SK-N-SH (cell line): Measurements from ENCODE around the gene HIF3A. TPM values are rescaled to one million over a fixed set of nuclear protein-coding genes. Genes with fewer than 3 reads are reported as not detected.

Source experiments
- CTCF ChIA-PET: fragments of 300-600, 350-600 bp; formaldehyde crosslinking; extraction: SDS; loops from one replicate; lab custom pipeline; 2021; lab: Yijun Ruan, JAX
- POLR2A ChIA-PET: fragments of 350-600 bp; sonication (Branson Sonifier 250); formaldehyde crosslinking; extraction: SDS; loops from one replicate; lab custom pipeline; 2020; ENCODE audit warnings: antibody characterized with exemption, inconsistent platforms; lab: Yijun Ruan, JAX
- DNase-seq: peaks from one replicate; pipeline ENCODE4 v3.0.0; 2012
- H2AFZ ChIP-seq: fragments of 200-600 bp; sonication (generic); 2 replicates; pipeline ENCODE4 v1.8.1; 2016; ENCODE audit warnings: antibody characterized with exemption, mild to moderate bottlenecking, low read depth
- H3F3A ChIP-seq: fragments of 200-600 bp; sonication (generic); replicated peaks from 2 replicates; pipeline ENCODE3; 2016; ENCODE audit warnings: antibody characterized with exemption, mild to moderate bottlenecking; ENCODE audit not compliant: insufficient read depth
- H3K27ac ChIP-seq, 2 experiments: fragments of 200-500 bp in 1 of 2; fragments of 200-600 bp in 1 of 2; sonication (Bioruptor generic) in 1 of 2; sonication (generic), shearing (Covaris generic) in 1 of 2; 2 replicates each; pipeline versions ENCODE4 v1.5.1 to v1.6.1; 2014 to 2016; ENCODE audit warnings: low read depth in 2 of 2, inconsistent platforms in 1 of 2, low read length in 1 of 2, mild to moderate bottlenecking in 1 of 2, mixed read lengths in 1 of 2
- H3K27me3 ChIP-seq: fragments of 200-600 bp; sonication (generic), shearing (Covaris generic); 2 replicates; pipeline ENCODE4 v1.6.1; 2016; ENCODE audit warnings: mixed run types; ENCODE audit not compliant: insufficient read depth
- H3K36me3 ChIP-seq, 2 experiments: fragments of 200-500 bp in 1 of 2; fragments of 200-600 bp in 1 of 2; sonication (Bioruptor generic) in 1 of 2; sonication (generic) in 1 of 2; replicated peaks in 1 of 2; 2 replicates each; pipeline versions ENCODE3 to v1.5.1; 2014 to 2016; ENCODE audit warnings: low read length in 1 of 2, mild to moderate bottlenecking in 1 of 2; ENCODE audit not compliant: insufficient read depth in 2 of 2, control insufficient read depth in 1 of 2
- H3K4me1 ChIP-seq, 2 experiments: fragments of 200-500 bp in 1 of 2; fragments of 200-600 bp in 1 of 2; sonication (Bioruptor generic) in 1 of 2; sonication (generic), shearing (Covaris generic) in 1 of 2; 2 replicates each; pipeline versions ENCODE4 v1.5.1 to v1.6.1; 2014 to 2016; ENCODE audit warnings: low read depth in 1 of 2, low read length in 1 of 2, mixed run types in 1 of 2; ENCODE audit not compliant: insufficient read depth in 2 of 2, control insufficient read depth in 1 of 2
- H3K4me2 ChIP-seq: fragments of 200-600 bp; sonication (generic), shearing (Covaris generic); 2 replicates; pipeline ENCODE4 v1.6.1; 2017; ENCODE audit warnings: mixed run types
- H3K4me3 ChIP-seq, 2 experiments: fragments of 200-500 bp in 1 of 2; fragments of 200-600 bp in 1 of 2; sonication (Bioruptor generic) in 1 of 2; sonication (generic), shearing (Covaris generic) in 1 of 2; 2 replicates each; pipeline versions ENCODE4 v1.5.1 to v1.8.1; 2014 to 2016; ENCODE audit warnings: low read depth in 2 of 2, inconsistent platforms in 1 of 2, low read length in 1 of 2, mild to moderate bottlenecking in 1 of 2, mixed read lengths in 1 of 2, moderate library complexity in 1 of 2
- H3K79me2 ChIP-seq: fragments of 200-600 bp; sonication (generic); 2 replicates; pipeline ENCODE4 v1.8.1; 2017; ENCODE audit warnings: mild to moderate bottlenecking; ENCODE audit not compliant: insufficient read depth
- H3K9ac ChIP-seq: fragments of 200-600 bp; sonication (generic); 2 replicates; pipeline ENCODE4 v1.6.1; 2017; ENCODE audit warnings: mixed run types
- H3K9me2 ChIP-seq: fragments of 200-600 bp; sonication (generic); 2 replicates; pipeline ENCODE4 v1.6.1; 2017; ENCODE audit warnings: mixed run types
- H3K9me3 ChIP-seq: fragments of 200-600 bp; sonication (generic); 2 replicates; pipeline ENCODE4 v1.6.1; 2017; ENCODE audit warnings: mixed run types, mild to moderate bottlenecking, moderate library complexity
- H4K20me1 ChIP-seq: fragments of 200-600 bp; sonication (generic); 2 replicates; pipeline ENCODE4 v1.6.1; 2017; ENCODE audit warnings: mild to moderate bottlenecking, mixed run types; ENCODE audit not compliant: insufficient read depth
- EP300 ChIP-seq, 2 experiments: IDR thresholded peaks; 2 replicates each; pipeline versions ENCODE4 v1.4.0 to v1.6.1; 2012; ENCODE audit warnings: borderline replicate concordance in 1 of 2, low read depth in 1 of 2, low read length in 1 of 2
- FOSL2 ChIP-seq: IDR thresholded peaks from 2 replicates; pipeline ENCODE4 v1.4.0; 2012; ENCODE audit warnings: low read depth, mild to moderate bottlenecking, moderate library complexity, borderline replicate concordance
- FOXJ3 ChIP-seq: sonication (generic); formaldehyde crosslinking; IDR thresholded peaks from 2 replicates; pipeline ENCODE4 v1.5.1; 2020; ENCODE audit warnings: mild to moderate bottlenecking, missing genetic modification reagents
- GATA2 ChIP-seq: sonication (generic); formaldehyde crosslinking; IDR thresholded peaks from 2 replicates; pipeline ENCODE4 v1.5.0; 2020; ENCODE audit warnings: mild to moderate bottlenecking, missing genetic modification reagents
- MXI1 ChIP-seq: IDR thresholded peaks from 2 replicates; pipeline ENCODE4 v1.6.1; 2012; ENCODE audit warnings: mild to moderate bottlenecking, low read depth, low read length, improper control_type of control experiment
- NRF1 ChIP-seq: IDR thresholded peaks from 2 replicates; pipeline ENCODE4 v1.6.1; 2012; ENCODE audit warnings: low read depth, mild to moderate bottlenecking, low read length
- PBX3 ChIP-seq: IDR thresholded peaks from 2 replicates; pipeline ENCODE4; 2012
- POLR2AphosphoS5 ChIP-seq: IDR thresholded peaks from 2 replicates; pipeline ENCODE4 v1.6.1; 2012; ENCODE audit warnings: low read depth, low read length
- RAD21 ChIP-seq: IDR thresholded peaks from 2 replicates; pipeline ENCODE4 v1.6.1; 2012; ENCODE audit warnings: mild to moderate bottlenecking, low read length
- RCOR1 ChIP-seq: fragments of 150-350 bp; IDR thresholded peaks from 2 replicates; pipeline ENCODE4 v1.6.1; 2017; ENCODE audit warnings: antibody characterized with exemption, low read length
- SIN3A ChIP-seq: IDR thresholded peaks from 2 replicates; pipeline ENCODE4 v1.6.1; 2012; ENCODE audit warnings: low read depth, mild to moderate bottlenecking, low read length, moderate library complexity, borderline replicate concordance
- TCF12 ChIP-seq: IDR thresholded peaks from 2 replicates; pipeline ENCODE4 v1.4.0; 2012
- ZBTB33 ChIP-seq: IDR thresholded peaks from 2 replicates; pipeline ENCODE4 v1.4.0; 2012; ENCODE audit warnings: low read depth, borderline replicate concordance
- WGBS: methylation state at CpG from one replicate; pipeline ENCODE4 v1.1.6; 2017; ENCODE audit warnings: low lambda C conversion rate; 5-methylcytosine and 5-hydroxymethylcytosine counted together
- polyA plus RNA-seq, 3 experiments: library from polyadenylated mRNA; depleted of rRNA; stranded (reverse); fragments of >200 nt; gene quantifications; 2 replicates each; pipeline ENCODE4 v1.2.3, GENCODE V29; 2012
- TF ChIP-seq, protein P1 (sequence below): IDR thresholded peaks from 2 replicates; pipeline ENCODE4 v1.6.1; 2012; ENCODE audit warnings: mild to moderate bottlenecking, low read depth, low read length, moderate library complexity
- TF ChIP-seq, protein P2 (sequence below): fragments of 150-350 bp; IDR thresholded peaks from 2 replicates; pipeline ENCODE4 v1.6.1; 2016; ENCODE audit warnings: mild to moderate bottlenecking, low read depth, low read length
- TF ChIP-seq, protein P3 (sequence below): IDR thresholded peaks from 2 replicates; pipeline ENCODE4 v1.4.0; 2012; ENCODE audit warnings: low read depth

Gene HIF3A
- polyA plus RNA-seq, 1 of the 3 experiments (the other 2 are of a cell fraction): 0.92 TPM

- TF ChIP-seq, protein P1, sequence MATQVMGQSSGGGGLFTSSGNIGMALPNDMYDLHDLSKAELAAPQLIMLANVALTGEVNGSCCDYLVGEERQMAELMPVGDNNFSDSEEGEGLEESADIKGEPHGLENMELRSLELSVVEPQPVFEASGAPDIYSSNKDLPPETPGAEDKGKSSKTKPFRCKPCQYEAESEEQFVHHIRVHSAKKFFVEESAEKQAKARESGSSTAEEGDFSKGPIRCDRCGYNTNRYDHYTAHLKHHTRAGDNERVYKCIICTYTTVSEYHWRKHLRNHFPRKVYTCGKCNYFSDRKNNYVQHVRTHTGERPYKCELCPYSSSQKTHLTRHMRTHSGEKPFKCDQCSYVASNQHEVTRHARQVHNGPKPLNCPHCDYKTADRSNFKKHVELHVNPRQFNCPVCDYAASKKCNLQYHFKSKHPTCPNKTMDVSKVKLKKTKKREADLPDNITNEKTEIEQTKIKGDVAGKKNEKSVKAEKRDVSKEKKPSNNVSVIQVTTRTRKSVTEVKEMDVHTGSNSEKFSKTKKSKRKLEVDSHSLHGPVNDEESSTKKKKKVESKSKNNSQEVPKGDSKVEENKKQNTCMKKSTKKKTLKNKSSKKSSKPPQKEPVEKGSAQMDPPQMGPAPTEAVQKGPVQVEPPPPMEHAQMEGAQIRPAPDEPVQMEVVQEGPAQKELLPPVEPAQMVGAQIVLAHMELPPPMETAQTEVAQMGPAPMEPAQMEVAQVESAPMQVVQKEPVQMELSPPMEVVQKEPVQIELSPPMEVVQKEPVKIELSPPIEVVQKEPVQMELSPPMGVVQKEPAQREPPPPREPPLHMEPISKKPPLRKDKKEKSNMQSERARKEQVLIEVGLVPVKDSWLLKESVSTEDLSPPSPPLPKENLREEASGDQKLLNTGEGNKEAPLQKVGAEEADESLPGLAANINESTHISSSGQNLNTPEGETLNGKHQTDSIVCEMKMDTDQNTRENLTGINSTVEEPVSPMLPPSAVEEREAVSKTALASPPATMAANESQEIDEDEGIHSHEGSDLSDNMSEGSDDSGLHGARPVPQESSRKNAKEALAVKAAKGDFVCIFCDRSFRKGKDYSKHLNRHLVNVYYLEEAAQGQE: no peak
- TF ChIP-seq TCF12: no peak
- no peak for TF ChIP-seq MXI1
- no peak for TF ChIP-seq NRF1
- no peak for TF ChIP-seq SIN3A
Measured at GRCh38 chr19:46303322-46303690, 6.5 kb downstream of the HIF3A start (continued).

GRCh38 chr19:46303691-46304397 lies 7.0 kb downstream of the HIF3A start:
- WGBS: 69% methylated on average over 50 of the region's 56 CpGs
- Histone ChIP-seq H3K4me3 (no peak overlapping the region), H3K4me1 (peaks cover 8 to 17% of the 10 kb centered on the region in 2 experiments; a peak in 3 of 4 replicates), H3K27me3 (no peaks in the 10 kb centered on the region), H4K20me1 (no peaks in the 10 kb centered on the region), H3K27ac (no peak overlapping the region), H3K79me2 (no peaks in the 10 kb centered on the region), H3F3A (peaks cover 5% of the 10 kb centered on the region), H3K4me2 (no peak overlapping the region), H2AFZ (no peak overlapping the region), H3K9me2 (no peaks in the 10 kb centered on the region), H3K9ac (no peak overlapping the region), H3K36me3 (no peaks in the 10 kb centered on the region), H3K9me3 (peaks cover 7% of the 10 kb centered on the region; the same call in 1 of the 2 replicates)
- ChIA-PET POLR2A (no interaction called here), CTCF (interaction anchor here (0.5 to 1.6 kb wide), 2 partner anchors 23 to 316 kb away, joined by 3 to 4 read pairs; no protein-coding TSS in a partner anchor)
- DNase-seq: peak; percentile 82
- TF ChIP-seq POLR2AphosphoS5: no peak
- no peak for TF ChIP-seq RCOR1
- TF ChIP-seq, protein P2, sequence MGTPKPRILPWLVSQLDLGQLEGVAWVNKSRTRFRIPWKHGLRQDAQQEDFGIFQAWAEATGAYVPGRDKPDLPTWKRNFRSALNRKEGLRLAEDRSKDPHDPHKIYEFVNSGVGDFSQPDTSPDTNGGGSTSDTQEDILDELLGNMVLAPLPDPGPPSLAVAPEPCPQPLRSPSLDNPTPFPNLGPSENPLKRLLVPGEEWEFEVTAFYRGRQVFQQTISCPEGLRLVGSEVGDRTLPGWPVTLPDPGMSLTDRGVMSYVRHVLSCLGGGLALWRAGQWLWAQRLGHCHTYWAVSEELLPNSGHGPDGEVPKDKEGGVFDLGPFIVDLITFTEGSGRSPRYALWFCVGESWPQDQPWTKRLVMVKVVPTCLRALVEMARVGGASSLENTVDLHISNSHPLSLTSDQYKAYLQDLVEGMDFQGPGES: no peak
- no peak for TF ChIP-seq RAD21
- no peak for TF ChIP-seq EP300 (IDR thresholded peaks at IDR 0.05; ENCODE audit: borderline replicate concordance in 1 of 2, low read depth in 1 of 2, low read length in 1 of 2)
- TF ChIP-seq, protein P1: no peak
- TF ChIP-seq GATA2 (CRISPR knock-in tag): no peak
- TF ChIP-seq PBX3: no peak
- no peak for TF ChIP-seq FOSL2
- TF ChIP-seq SIN3A: no peak
- no peak for TF ChIP-seq NRF1
- no peak for TF ChIP-seq FOXJ3 (CRISPR knock-in tag)
- TF ChIP-seq ZBTB33: no peak
- TF ChIP-seq, protein P3, sequence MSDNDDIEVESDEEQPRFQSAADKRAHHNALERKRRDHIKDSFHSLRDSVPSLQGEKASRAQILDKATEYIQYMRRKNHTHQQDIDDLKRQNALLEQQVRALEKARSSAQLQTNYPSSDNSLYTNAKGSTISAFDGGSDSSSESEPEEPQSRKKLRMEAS: no peak
